Neural crest cell (in vitro differentiated cells): Measurements from ENCODE around the gene OSBPL3. TPM values are rescaled to one million over a fixed set of nuclear protein-coding genes. Genes with fewer than 3 reads are reported as not detected.
A peak's percentile ranks its signal among the peaks of the same experiment; 100 is the strongest.

Source experiments
- DNase-seq: peaks from one replicate; pipeline ENCODE4 v3.0.0; 2021; ENCODE audit warnings: low read depth, mixed read lengths, low spot score
- H3K27ac Mint-ChIP-seq: one replicate; pipeline ENCODE4 v1.8.0; 2021; ENCODE audit warnings: mild to moderate bottlenecking, mixed read lengths; ENCODE audit not compliant: unreplicated experiment
- H3K27me3 Mint-ChIP-seq: 2 replicates; pipeline ENCODE4 v1.8.0; 2021; ENCODE audit warnings: low read depth, mild to moderate bottlenecking, mixed read lengths
- H3K36me3 Mint-ChIP-seq: 2 replicates; pipeline ENCODE4 v1.8.0; 2021; ENCODE audit warnings: low read depth, mild to moderate bottlenecking, mixed read lengths
- H3K4me1 Mint-ChIP-seq: 2 replicates; pipeline ENCODE4 v1.8.0; 2021; ENCODE audit warnings: mixed read lengths
- H3K4me3 Mint-ChIP-seq: one replicate; pipeline ENCODE4 v1.8.0; 2021; ENCODE audit warnings: mild to moderate bottlenecking, mixed read lengths
- H3K9me3 Mint-ChIP-seq: 2 replicates; pipeline ENCODE4 v1.8.0; 2021; ENCODE audit warnings: mixed read lengths
- total RNA-seq: library from RNA; stranded (reverse); gene quantifications from 2 replicates; pipeline ENCODE4 v1.2.1, GENCODE V29; 2021
- TF ChIP-seq, protein P1 (sequence below): fragments of 200-600 bp; sonication (generic); conservative IDR thresholded peaks from 2 replicates; pipeline ENCODE4 v1.5.0; 2021; ENCODE audit warnings: antibody characterized with exemption, mild to moderate bottlenecking

Gene OSBPL3
- total RNA-seq, 1 donor from 2014 or later = 11.8 TPM

DNA sequence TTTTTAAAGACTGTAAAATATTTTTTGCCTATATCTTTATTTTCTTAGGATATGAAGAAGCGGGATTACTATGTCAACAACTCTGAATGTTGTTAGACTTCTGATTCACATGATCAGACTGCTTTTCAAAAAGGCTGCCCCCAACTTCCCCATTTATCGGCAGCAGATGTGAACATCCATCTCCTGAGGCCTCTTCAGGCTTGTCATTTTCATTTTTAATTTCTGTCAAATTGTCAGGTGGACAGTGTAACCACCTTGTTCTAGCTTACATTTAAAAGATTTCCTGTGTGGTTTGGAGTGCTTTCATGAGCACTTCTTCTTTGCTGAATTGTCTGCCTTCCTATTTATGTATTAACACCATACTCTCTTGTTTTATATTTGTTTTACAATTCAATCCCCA is 143.9 kb downstream of the OSBPL3 start:
- H3K4me3 Mint-ChIP-seq = no peak overlapping the region
- H3K27me3 Mint-ChIP-seq = no peaks in the 10 kb centered on the region
- DNase-seq = no peak
- TF ChIP-seq, protein P1, sequence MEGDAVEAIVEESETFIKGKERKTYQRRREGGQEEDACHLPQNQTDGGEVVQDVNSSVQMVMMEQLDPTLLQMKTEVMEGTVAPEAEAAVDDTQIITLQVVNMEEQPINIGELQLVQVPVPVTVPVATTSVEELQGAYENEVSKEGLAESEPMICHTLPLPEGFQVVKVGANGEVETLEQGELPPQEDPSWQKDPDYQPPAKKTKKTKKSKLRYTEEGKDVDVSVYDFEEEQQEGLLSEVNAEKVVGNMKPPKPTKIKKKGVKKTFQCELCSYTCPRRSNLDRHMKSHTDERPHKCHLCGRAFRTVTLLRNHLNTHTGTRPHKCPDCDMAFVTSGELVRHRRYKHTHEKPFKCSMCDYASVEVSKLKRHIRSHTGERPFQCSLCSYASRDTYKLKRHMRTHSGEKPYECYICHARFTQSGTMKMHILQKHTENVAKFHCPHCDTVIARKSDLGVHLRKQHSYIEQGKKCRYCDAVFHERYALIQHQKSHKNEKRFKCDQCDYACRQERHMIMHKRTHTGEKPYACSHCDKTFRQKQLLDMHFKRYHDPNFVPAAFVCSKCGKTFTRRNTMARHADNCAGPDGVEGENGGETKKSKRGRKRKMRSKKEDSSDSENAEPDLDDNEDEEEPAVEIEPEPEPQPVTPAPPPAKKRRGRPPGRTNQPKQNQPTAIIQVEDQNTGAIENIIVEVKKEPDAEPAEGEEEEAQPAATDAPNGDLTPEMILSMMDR = no peak
- no peaks in the 10 kb centered on the region for H3K9me3 Mint-ChIP-seq
- H3K4me1 Mint-ChIP-seq = no peaks in the 10 kb centered on the region
- no peak overlapping the region for H3K27ac Mint-ChIP-seq
- H3K36me3 Mint-ChIP-seq = peaks cover 2% of the 10 kb centered on the region

DNA sequence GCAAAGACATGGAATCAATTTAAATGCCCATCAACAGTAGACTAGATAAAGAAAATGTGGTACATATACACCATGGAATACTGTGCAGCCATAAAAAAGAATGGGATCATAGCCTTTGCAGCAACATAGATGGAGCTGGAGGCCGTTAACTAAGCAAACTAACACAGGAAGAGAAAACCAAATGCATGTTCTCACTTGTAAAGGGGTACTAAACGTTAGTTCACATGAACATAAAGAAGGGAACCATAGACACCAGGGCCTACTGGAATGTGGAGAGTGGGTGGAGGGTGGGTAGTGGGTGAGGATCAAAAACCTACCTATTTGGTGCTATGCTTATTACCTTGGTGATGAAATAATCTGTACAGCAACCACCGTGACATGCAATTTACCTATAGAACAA is 144.3 kb downstream of the OSBPL3 start:
- Mint-ChIP-seq H3K27ac (no peak overlapping the region), H3K4me1 (no peaks in the 10 kb centered on the region), H3K9me3 (no peaks in the 10 kb centered on the region), H3K4me3 (no peak overlapping the region), H3K27me3 (no peaks in the 10 kb centered on the region), H3K36me3 (peaks cover 2% of the 10 kb centered on the region)
- TF ChIP-seq, protein P1 = no peak
- DNase-seq = no peak

- no peak overlapping the region for H3K27ac Mint-ChIP-seq
- DNase-seq = no peak
- H3K4me3 Mint-ChIP-seq = no peak overlapping the region
- H3K9me3 Mint-ChIP-seq = no peaks in the 10 kb centered on the region
- H3K36me3 Mint-ChIP-seq = peaks cover 2% of the 10 kb centered on the region
- H3K4me1 Mint-ChIP-seq = peaks cover 2% of the 10 kb centered on the region
- H3K27me3 Mint-ChIP-seq = no peaks in the 10 kb centered on the region
- TF ChIP-seq, protein P1 = no peak
Measured at GRCh38 chr7:24834128-24834798, 145.7 kb downstream of the OSBPL3 start.

DNA sequence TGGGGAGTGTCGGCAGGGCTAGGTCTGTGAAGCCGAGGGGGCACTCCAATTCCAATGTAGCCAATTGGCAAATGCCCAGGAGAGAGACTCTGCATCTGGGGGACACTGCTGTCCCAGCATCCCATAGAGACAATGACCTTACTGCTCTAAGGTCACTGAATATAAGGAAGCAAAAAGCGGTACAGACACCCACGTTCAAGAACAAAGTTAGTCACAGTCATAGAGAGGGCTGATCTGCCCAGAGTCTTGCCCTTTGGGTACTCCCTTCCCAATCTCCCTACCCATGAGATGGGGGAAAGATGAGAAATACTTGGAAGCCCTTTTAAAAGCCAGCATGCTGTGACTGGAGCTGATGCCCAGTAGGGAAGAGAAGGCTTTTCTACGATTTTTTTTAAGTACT is 146.4 kb downstream of the OSBPL3 start:
- no peak overlapping the region for H3K4me3 Mint-ChIP-seq

DNA sequence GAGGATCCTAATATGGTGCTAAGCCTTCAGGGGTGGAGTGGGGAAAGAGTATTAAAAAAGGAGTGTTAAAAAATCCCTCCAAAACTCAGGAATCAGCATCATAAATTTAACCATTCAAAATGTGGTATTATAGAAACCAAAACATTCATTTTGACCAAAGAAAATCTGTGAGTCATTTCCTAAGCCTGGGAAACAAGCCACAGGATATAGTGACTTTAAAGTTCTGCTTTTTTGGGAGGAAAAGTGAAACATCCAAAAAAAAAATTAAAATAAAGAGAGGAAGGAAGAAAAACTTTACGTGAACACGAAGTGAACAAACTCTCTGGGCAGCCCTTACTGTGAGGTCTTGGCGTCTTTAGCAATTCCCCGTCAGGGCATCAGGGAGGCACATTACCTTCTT is 148.7 kb downstream of the OSBPL3 start:
- Mint-ChIP-seq H3K27ac (no peak overlapping the region), H3K36me3 (no peaks in the 10 kb centered on the region), H3K4me1 (peaks cover 13% of the 10 kb centered on the region), H3K9me3 (peaks cover 2% of the 10 kb centered on the region), H3K27me3 (no peaks in the 10 kb centered on the region), H3K4me3 (no peak overlapping the region)
- TF ChIP-seq, protein P1 = no peak
- DNase-seq = no peak

More for the DNA sequence above, 146.4 kb downstream of the OSBPL3 start:
- TF ChIP-seq, protein P1 = no peak
- Mint-ChIP-seq H3K27ac (peak overlapping the region; percentile 53), H3K36me3 (no peaks in the 10 kb centered on the region), H3K9me3 (no peaks in the 10 kb centered on the region), H3K27me3 (no peaks in the 10 kb centered on the region), H3K4me1 (peaks cover 8% of the 10 kb centered on the region)
- no peak for DNase-seq
